ENCODE results near the gene FGF1. TPM values are rescaled to one million over a fixed set of nuclear protein-coding genes. Genes with fewer than 3 reads are reported as not detected.

Gene FGF1
- total RNA-seq, 1 experiment from 2014 or later, result not detected

DNA sequence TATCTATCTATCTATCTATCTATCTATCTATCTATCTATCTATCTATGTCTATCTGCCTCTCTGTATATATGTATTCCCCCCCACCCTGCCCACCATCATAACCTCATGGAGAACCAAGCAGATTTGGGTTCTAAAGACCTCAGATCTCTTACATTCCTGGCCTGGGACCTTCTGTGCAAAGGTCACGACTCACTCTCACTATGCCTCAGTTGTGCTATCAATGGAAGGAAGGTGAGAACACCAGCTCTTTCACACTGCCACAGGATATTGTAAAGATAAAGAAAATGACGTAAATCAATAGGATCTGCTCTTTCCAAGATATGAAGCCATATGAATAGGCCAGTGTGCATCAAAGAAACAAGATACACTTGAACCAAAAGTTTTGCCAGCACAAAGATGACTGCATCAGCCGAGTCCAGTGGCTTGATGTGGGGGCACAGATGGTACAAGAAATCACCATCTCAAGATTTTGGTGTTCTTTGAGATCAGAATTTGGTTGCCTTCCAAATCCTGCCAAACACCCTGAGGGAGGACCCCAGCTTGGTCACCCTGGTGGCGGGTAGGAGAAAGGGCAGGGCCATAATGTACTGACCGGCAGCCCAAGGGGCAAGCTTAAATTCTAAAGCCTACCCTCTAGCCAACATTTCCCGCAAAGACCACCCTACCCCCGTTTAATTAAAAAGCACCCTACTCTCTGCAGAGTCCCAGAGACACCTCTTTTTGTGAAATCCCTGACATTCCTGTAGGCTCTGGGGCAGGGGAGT is 8.4 kb upstream of the FGF1 start:
- intact Hi-C loops (cut with micrococcal nuclease; ENCODE audit: unreplicated experiment) (loop anchor here (10.0 kb wide), 1 partner anchor 539 kb away; no protein-coding TSS in a partner anchor), in situ Hi-C loops (cut with HindIII; ENCODE audit: low pct_unique_long_range_greater_than_20kb, low sequenced_read_pairs) (no loop called here)
- no peak for DNase-seq (ENCODE audit: low read depth, low spot score)
- Histone ChIP-seq H3K4me3 (ENCODE audit: low read depth in 2 of 2, low read length in 2 of 2) (no peak overlapping the region), H3K36me3 (ENCODE audit: control insufficient read depth, insufficient read depth, low read length) (no peaks in the 10 kb centered on the region), H3K4me1 (ENCODE audit: control insufficient read depth, insufficient read depth, low read length) (no peaks in the 10 kb centered on the region; the same call in 1 of the 2 replicates), H3K9me3 (ENCODE audit: control insufficient read depth, insufficient read depth, low read depth, low read length) (no peaks in the 10 kb centered on the region), H3K27me3 (ENCODE audit: control insufficient read depth, insufficient read depth, low read length) (no peaks in the 10 kb centered on the region), H3K27ac (ENCODE audit: low read length) (no peak overlapping the region)
- no TSS peak for BruUV-seq (replicated peaks)
- POLR2A ChIA-PET, result no interaction called here
- no peak for ATAC-seq
- TF ChIP-seq SIN3A (IDR thresholded peaks at IDR 0.05; ENCODE audit: borderline replicate concordance, insufficient read depth, low read depth, low read length) (no peak), CTCF (IDR thresholded peaks at IDR 0.05) (0 out of 2 replicates have a peak, but pooled peaks have one; percentile 22)
- CTCF ChIA-PET, result no interaction called here

- ATAC-seq (no peak), DNase-seq (ENCODE audit: low read depth, low spot score) (no peak)
- no peaks in the 10 kb centered on the region for H3K9me3 ChIP-seq (ENCODE audit: control insufficient read depth, insufficient read depth, low read depth, low read length)
- ChIA-PET CTCF (interaction anchor here (1.0 kb wide), 1 partner anchor 37 kb away, joined by 3 read pairs; no protein-coding TSS in a partner anchor), POLR2A (interaction anchor here (0.6 kb wide), 1 partner anchor 23 kb away, joined by 4 read pairs; no protein-coding TSS in a partner anchor)
- in situ Hi-C loops (cut with HindIII; ENCODE audit: low pct_unique_long_range_greater_than_20kb, low sequenced_read_pairs), result no loop called here
- no peak for TF ChIP-seq REST (IDR thresholded peaks at IDR 0.05; ENCODE audit: insufficient read depth in 1 of 2, low read depth in 2 of 2, low read length in 1 of 2)
- TF ChIP-seq CTCF (IDR thresholded peaks at IDR 0.05), result no peak
- no peak for TF ChIP-seq SIN3A (IDR thresholded peaks at IDR 0.05; ENCODE audit: borderline replicate concordance, insufficient read depth, low read depth, low read length)
- no peak for TF ChIP-seq TCF7L2 (IDR thresholded peaks at IDR 0.05; ENCODE audit: low read depth, low read length)
- no peak for TF ChIP-seq POLR2AphosphoS5 (IDR thresholded peaks at IDR 0.05; ENCODE audit: low read depth, low read length)
- no peaks in the 10 kb centered on the region for H3K36me3 ChIP-seq (ENCODE audit: control insufficient read depth, insufficient read depth, low read length)
- BruUV-seq (replicated peaks), result no TSS peak
- H3K4me1 ChIP-seq (ENCODE audit: control insufficient read depth, insufficient read depth, low read length), result no peaks in the 10 kb centered on the region
- H3K4me3 ChIP-seq (ENCODE audit: low read depth in 2 of 2, low read length in 2 of 2), result no peak overlapping the region
- no peaks in the 10 kb centered on the region for H3K27me3 ChIP-seq (ENCODE audit: control insufficient read depth, insufficient read depth, low read length)
- intact Hi-C loops (cut with micrococcal nuclease; ENCODE audit: unreplicated experiment), result loop anchor here (10.0 kb wide), 1 partner anchor 538 kb away; no protein-coding TSS in a partner anchor
- no peak overlapping the region for H3K27ac ChIP-seq (ENCODE audit: low read length)
Observed at GRCh38 chr5:142692321-142692894, 6.5 kb upstream of the FGF1 start.

Measured in Panc1 (cell line).